ENCODE data around the gene SUGP1.

GRCh38 chr19:19269952-19270694 lies 50.2 kb downstream of the SUGP1 start:
- no peak for TF ChIP-seq CTCF (IDR thresholded peaks at IDR 0.05)
- TF ChIP-seq POLR2A (IDR thresholded peaks at IDR 0.05), result no peak
